Ureter (tissue), 1 donor: Measurements from ENCODE around the gene PPP1R3E. TPM values are rescaled to one million over a fixed set of nuclear protein-coding genes. Genes with fewer than 3 reads are reported as not detected.

Source experiments
- DNase-seq: peaks from one replicate; pipeline ENCODE4 v3.0.0-alpha.2; 2020; ENCODE audit warnings: low spot score
- total RNA-seq: library from RNA; stranded (reverse); gene quantifications from one replicate; pipeline ENCODE4 v1.2.4, GENCODE V29; 2023
- donor health status: DM: yes; HTN: yes; CAD: no.

Gene PPP1R3E
- total RNA-seq, 1 donor from 2014 or later: 28.2 TPM

DNA sequence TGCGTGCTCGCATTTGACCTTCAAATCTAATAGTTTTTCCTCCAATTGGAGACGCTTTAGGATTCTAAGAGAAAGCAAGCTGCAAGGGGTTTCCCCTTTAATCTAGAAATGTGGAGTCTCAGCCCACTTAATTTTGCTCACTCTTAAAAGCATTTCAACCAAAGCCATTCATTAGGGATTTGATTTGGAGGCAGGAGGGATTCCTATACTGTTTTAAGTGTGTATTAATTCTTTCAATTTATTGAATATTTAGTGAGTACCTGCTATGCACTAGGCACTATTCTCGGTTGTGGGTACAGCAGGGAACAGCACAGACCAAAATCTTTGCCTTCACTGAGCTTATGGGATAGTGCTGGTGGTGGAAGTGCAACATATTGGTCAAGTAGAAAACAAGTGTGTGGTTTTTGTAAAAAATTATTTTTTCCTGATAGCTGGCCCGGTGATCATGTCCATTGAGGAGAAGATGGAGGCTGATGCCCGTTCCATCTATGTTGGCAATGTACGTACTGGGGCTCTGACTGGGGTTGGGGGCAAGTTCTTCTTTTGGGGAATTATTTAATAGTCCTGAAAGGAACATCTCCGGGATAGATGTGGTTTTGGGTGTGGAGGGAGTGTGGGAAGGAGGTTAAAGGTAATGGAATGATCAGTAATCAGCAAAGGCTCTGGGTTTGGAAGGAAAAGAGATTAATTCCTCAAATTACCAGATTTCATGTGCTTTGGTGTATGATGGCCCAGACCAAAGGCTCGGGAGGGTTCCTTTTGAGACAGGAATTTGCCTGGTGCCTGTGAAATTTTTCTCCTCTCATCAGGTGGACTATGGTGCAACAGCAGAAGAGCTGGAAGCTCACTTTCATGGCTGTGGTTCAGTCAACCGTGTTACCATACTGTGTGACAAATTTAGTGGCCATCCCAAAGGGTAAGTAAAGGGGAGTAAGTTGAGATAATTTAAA lies 20.2 kb upstream of the PPP1R3E start:
- no peak for DNase-seq

DNA sequence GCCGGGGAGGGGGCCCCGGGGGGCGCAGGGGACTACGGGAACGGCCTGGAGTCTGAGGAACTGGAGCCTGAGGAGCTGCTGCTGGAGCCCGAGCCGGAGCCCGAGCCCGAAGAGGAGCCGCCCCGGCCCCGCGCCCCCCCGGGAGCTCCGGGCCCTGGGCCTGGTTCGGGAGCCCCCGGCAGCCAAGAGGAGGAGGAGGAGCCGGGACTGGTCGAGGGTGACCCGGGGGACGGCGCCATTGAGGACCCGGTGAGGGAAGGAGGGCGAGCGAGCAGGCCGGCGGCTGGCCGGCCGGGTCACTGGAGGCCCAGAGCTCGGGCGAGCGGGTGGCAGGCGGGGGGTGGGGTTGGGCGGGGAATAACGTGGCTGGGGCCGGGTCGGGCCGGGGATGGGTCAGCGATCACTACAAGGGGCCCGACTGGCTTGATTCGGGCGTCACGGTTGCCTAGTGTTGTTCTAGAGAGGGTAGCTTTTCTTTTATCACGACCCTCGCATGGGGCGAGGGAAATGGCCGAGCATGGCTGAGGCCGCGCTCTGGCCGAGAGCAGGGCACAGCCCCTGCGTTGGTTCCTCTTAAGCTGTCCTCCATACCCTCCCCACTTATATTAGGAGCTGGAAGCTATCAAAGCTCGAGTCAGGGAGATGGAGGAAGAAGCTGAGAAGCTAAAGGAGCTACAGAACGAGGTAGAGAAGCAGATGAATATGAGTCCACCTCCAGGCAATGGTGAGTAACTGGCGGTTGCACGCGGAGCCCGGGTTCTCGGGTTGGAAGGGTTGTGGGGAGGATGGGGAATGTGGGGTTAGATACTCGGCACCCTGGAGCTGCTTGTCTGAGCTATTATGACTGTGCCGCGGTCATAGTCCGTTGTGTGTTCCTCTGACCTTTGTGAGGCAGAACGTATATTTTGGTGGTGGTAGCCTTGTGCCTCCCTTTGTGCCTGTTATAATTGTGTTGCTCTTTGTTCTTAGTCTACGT lies 19.2 kb upstream of the PPP1R3E start:
- DNase-seq: peak; percentile 65

DNA sequence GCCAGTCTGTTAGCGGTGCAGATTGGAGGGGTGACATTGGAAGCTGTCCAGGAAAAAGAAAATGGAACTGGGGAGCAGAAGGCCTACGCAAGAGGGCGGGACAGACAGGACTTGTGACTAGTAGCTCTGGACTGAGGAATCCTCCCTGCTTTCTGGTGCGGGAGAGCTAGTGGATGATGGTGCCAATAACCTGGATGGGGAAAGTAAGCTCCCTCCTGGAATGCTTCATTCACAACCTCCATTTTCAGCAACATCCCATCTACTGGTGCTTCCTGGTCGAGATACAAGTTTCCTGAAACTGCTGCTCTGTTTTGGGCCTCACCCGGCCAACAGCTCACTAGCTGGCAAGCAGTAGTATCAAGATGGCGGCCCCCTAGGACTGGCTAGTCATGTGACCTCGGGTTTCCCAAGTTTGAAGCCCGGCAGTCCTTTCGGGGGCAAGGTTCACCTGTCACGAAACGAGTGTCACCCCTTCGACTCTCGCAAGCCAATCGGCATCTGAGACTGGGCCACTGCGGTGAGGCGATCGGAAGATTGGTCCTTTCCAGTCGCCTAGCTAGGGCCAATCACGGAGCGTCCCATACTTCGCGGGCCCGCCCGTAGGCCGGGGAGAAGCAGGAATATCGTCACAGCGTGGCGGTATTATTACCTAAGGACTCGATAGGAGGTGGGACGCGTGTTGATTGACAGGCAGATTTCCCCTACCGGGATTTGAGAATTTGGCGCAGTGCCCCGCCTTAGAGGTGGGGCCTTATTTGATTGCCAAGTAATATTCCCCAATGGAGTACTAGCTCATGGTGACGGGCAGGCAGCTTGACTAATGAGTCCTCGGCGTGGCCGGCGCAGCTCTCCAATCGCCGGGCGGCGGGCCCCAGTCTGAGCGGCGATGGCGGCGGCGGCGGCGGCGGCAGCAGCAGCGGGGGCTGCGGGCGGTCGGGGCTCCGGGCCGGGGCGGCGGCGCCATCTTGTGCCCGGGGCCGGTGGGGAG lies 18.2 kb upstream of the PPP1R3E start, which contains the start of gene PABPN1:
PABPN1 (plus strand) TSS at position 874 of the 988 bp plus-strand sequence; CDS start at position 887, 13 bp downstream.
- DNase-seq: peak; percentile 99

DNA sequence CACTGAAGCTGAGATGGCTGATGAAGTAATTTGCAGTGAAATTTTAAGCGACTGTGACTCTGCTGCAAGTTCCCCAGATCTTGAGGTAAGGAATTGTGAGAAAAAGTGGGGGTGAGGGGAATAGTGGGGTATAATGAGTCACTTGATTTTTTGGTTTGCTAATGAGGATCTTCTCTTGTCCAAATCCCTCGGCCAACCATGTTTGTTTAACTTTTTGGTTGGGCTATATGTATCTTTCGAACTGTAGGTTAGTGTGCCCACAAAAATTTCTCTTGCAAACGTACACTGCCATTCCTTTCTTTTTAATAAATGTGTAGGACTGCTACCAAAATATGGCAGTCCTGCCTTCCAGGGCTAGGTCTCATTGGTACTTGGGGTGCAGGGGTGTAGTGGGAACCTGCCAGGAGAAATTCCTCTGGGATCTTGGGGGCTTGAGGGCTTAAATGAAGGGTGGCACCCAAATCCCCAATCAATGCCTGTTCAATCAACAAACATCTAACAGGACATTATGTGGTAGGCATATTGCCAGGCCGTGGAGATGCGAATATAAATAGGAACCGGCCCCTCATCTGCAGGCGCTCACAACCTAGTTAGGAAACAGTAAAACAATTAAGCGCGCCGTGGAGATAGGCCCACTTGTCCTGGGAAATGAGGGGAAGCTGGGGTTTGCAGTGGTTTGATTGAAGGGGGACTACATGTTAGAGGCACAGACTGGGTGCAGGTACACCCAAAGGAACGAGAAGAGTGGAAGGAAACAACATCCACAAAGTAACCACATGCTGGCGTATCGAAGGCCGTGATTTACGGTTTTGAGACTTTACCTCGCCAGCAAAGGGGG lies 17.3 kb upstream of the PPP1R3E start:
- no peak for DNase-seq

DNA sequence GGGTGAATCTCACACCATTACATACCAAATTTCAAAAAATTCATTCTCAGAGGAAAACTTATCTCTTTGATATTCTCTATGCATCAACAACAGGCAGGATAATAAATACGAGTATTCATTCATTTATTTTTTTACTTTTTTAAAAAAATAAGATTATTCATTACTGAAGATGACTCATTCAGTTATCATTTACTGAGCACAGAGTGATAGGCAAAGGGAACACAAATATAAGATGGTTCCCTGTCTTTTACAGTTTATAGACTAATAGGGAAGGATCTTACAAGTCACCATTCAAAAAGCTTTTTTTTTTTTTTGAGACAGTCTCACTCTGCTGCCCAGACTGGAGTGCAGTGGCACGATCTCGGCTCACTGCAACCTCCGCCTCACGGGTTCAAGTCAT lies 13.6 kb upstream of the PPP1R3E start:
- DNase-seq: no peak

DNA sequence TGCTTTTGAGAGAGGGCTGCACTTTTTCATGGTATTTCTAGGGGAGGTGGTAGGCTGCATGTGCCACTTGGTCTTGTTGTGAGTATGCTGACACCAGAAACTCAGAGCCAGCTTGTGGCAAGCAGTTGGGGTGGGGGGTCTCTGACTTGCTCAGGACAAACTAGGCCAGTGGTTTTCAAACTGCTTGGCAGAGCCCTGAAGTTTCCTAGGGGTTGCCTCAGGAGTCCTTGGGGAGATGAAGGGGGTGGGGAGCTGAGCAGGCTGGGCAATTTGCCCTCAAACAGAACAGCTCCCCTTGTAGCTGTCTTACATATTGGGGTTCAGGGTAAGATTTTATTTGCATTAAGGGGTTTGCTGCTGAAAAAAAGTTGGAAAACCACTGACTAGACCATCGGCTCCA lies 7.9 kb upstream of the PPP1R3E start:
- DNase-seq: no peak

DNA sequence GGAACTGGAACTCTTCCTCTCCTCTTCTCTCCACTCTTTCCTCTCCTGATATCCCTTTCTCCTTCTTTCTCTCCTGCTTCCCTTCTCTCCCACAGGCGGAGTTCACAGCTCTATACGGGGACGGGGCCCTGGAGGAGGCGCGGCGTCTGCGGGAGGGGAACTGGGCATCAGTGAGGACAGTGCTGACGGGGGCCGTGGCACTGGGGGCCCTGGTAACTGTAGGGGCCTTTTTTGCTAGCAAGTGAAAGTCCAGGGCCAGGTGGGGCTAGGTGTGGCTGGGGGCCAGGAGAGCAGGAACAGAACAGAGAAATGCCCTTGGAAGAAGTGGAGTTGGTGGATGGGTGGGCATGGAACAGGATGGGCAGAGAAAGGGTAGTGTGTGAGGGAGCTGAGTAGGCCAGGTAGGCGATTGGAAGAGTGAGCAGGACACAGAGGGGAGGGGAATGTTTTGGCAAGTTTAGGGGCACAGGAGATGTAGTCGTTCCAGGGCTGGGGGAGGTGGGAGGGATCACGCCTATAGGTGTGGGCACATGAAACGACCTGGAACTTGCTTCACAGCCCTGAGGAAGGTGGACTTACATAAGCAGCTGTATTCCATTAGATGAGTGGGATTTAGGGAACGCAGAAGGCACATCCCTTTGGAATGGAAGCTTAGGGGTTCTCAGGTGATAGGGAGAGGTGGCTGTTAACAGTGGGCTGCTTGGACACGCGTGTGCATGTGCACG lies 6.2 kb upstream of the PPP1R3E start:
- DNase-seq: no peak

DNA sequence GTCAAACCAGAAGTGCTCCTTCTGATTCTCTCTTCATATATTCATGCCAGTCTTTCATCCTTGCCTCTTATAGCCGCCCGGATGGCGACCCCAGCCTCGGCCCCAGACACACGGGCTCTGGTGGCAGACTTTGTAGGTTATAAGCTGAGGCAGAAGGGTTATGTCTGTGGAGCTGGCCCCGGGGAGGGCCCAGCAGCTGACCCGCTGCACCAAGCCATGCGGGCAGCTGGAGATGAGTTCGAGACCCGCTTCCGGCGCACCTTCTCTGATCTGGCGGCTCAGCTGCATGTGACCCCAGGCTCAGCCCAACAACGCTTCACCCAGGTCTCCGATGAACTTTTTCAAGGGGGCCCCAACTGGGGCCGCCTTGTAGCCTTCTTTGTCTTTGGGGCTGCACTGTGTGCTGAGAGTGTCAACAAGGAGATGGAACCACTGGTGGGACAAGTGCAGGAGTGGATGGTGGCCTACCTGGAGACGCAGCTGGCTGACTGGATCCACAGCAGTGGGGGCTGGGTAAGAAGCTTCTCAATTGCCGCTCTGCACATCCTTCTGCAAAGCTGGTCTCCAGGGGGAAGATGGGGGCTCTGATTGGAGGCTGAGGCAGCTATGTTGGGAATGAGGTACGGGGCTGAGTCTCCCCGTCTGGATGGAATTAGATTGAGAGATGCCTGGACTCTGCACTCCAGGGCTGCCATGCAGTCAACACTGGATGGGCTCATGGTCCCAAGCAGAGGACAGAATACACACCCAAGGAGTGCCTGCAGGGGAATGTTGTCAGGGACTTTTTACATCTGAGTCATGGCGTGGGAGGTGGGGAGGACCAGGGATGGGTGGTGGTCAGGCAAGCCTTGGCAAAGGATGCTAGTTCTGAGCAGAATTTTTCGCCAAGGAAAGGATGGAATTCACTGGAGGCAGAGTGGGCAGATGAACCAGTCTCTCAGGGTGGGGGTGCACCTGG lies 5.3 kb upstream of the PPP1R3E start:
- DNase-seq: no peak

DNA sequence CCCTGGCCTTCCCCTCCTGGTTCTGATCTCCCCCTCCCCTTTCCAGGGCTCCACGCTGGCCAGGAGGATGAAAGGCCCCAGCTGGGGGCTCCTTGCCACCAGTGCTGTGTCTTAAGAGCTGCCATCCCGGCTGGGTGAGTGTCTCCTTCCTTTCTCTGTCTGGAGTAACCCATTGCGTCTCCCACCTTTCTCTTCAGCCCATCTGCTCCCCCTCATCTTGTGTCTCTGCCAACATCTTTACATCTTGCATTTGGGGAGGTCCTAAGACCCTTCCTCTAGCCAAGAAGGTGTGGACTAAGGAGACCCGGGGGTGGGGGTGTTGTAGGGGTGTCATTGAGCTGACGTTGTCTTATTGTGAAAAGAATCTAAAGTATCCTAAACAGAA lies 4.5 kb upstream of the PPP1R3E start:
- DNase-seq: no peak

DNA sequence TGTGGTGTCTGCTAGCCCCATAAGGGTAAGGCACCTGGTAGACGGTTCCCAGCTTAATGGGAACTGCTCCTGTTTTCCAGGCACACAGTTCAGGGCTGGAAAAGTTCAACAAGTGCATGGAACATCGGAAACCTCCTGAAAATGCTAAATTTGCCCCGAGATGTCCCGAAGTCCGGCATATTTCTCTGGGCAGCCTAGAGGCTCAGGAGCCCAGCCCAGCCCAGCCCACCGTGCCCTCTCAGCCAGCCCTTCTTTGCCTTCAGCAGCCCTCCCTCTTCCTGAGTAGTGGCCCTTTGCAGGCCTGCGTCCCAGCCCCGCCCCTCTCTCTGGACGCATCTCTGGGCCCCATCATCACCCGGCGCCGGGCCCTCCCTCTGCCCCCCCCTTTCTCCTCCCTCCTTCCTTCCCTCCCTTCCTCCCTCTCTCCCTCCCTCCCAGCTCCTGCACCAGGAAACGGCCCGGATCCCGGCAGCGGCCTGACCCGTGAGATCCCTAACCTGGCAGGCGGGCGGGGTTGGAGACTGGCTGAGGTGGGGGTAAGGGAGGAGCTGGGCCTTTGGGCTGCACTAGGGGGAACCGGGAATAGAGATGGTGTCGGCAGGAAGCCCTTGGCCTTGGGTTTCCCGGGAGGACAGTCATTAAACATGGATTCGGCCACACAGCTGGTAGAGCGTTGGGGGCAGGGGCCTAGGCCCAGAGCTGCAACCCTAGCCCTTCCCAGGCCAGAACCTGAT lies 3.9 kb upstream of the PPP1R3E start, which contains the start of gene BCL2L2:
BCL2L2 (plus strand) TSS at position 422 of the 734 bp plus-strand sequence. CDS start 935 bp downstream, outside the sequence.
- peak; percentile 94 for DNase-seq

DNA sequence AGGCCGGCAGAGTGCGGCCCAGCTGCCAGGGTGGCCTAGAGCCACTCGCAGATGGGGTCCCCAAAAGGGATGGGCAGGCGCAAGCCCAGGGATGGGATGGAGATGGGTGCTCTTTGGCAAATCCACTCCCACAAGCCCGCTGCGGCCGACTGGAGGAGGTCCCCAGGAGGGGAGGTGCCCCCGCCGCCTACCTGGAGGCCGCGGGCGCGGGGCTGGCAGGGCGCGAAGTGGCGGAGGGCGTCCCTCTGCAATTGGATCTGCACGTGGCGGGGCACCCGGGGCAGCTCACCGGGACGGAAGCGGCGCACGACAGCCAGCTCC lies 730 bp downstream of the PPP1R3E start:
- DNase-seq: no peak

DNA sequence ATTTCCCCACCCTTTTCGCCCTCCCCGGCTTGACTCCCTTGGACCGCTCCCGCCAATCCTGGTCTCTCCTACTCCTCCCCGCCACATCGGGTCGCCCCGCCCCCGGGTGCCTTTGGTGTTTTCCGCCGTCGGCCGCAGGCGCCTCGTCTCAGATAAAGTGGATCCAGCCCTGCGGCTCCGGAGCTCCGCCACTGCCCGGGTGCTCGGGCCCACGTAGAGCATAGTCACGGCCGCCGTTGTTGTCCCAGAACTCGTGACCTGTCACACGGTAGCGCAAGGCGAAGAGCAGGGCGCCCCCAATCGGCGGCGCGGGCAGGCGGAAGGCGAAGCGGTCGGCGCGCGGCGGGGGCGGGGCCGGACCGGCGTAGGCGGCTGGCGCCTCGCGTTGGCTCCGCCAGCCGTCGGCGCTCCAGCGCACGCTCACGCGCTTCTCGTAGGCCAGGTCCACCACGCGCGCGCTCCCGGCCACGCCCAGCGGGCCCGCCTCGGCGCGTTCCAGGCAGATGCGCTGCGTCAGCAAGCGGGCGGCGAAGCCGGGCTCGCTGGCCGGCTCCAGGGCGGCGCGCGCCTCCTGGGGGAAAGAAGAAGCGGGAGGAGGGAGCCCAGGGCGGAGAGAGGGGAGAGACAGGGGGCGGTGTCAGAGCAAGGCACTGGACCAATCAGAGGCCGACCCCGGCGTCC lies 1.2 kb downstream of the PPP1R3E start:
- peak; percentile 98 for DNase-seq

DNA sequence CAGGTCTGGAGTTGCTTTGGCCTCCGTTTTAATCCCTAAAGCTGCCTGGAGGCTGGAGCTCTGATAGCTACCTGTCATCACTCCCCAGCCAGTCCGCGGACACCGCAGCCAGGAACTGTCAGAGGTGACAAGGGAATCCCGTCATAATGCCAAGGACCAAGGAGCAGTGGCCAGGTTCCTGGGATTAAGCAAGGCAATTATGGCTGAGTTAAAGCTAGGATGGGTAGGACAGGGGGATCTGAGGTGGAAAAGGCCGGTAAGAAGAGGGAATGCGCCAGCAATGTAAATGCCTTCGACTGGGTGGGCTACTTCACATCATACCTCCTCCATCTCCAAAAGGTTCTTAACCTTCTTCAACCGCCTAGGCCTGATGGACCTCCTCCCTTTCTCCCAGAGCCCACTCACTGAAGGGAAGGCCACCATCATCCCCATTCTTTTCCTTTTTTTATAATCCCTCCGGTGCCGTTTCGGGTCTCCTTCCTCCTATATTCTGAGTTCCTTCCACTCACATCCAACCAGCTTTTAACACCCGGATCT lies 1.9 kb downstream of the PPP1R3E start:
- no peak for DNase-seq

DNA sequence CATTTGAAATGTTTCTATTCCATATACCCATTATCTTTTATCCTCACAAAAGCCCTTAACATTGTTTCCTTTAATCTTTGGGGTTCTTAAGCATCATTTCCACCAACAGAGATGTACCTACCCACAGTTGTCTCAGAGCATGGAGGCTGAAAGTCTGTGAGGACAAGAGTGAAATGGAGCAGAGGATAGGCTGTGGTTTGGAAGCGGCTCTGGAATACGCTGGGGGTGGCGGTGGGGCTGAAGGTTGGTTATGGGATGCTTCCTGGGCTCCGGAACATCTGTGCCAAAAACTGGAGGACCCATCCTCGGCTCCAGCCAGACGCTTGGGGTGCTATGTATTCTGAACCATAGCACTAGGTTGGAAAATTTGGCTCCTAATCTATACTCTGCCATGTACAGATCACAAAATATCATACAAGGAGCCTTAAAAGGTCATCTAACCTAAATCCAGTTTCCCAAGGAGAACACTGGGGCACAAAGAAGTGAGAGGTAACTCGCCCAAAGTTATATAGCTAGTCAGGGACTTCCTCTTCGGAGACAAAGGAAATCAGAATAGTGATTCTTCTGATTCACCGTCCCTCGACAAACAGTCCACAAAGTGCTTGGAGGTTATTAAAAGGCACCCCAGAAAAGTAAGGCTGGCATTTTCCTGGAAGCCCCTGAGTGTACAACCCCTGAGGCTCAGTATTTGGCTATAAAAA lies 2.5 kb downstream of the PPP1R3E start:
- DNase-seq: no peak

DNA sequence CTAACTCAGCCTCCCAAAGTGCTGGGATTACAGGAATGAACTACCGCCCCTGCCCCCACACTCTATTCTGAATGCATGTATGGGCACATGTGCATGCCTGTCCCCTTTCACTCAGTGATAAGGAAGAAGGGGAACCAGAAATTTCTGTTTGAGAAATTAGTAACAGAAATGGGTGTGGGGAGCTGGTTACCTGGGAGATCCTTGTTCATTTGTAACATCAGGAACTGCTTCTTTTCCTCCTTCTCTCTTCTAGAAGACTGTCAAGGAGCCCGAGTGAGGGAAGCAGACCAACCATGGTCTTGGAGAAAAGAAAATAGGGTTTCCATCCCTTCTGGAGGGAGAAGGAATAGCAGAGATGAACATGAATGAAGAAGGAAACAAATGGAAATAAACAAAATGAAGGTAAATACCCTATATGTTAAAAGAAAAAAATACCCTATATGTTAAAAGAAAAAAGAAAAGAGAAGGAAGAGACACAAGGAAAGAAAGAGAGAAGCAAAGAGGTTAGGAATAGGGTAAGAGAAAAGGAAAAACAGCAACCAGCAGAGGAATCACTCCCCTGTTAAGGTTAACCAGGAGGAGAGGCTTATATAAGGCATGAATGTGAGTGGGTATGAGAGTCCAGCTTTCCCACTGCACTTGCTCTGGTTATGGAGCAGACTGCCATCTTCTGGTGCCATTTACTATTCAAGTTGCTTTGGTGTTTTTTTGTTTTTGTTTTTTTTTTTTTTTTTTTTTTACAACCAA lies 3.3 kb downstream of the PPP1R3E start:
- DNase-seq: peak; percentile 77
